ENCODE measurements around the gene S100A4. TPM values are rescaled to one million over a fixed set of nuclear protein-coding genes. Genes with fewer than 3 reads are reported as not detected.

The S100A4 gene
- total RNA-seq, 2 experiments from 2014 or later, result 385 to 394 TPM

- Mint-ChIP-seq H3K27ac (no peak overlapping the region), H3K4me1 (peaks cover 30% of the 10 kb centered on the region), H3K4me3 (no peak overlapping the region), H3K27me3 (no peaks in the 10 kb centered on the region), H3K36me3 (peaks cover 4% of the 10 kb centered on the region), H3K9me3 (no peaks in the 10 kb centered on the region)
- DNase-seq, result no peak
- no peak for ATAC-seq (ENCODE audit: low read depth)
- POLR2A ChIA-PET, result interaction anchor here (1.0 kb wide), 1 partner anchor 14 kb away, joined by 3 read pairs; the partner anchor contains the start of gene S100A6
Observed at GRCh38 chr1:153549741-153550397, 4.3 kb upstream of the S100A4 start.

GRCh38 chr1:153548722-153549688 is 3.4 kb upstream of the S100A4 start, which contains the start of gene S100A3:
TSS of gene S100A3 (minus strand) at chr1:153549258. CDS start at chr1:153548485, 773 bp downstream.
- no peaks in the 10 kb centered on the region for H3K27me3 Mint-ChIP-seq
- H3K4me3 Mint-ChIP-seq, result no peak within 1 kb of the TSS
- peaks cover 35% of the 10 kb centered on the region for H3K4me1 Mint-ChIP-seq
- no peak for ATAC-seq (ENCODE audit: low read depth)
- no peak for DNase-seq
- peaks cover 10% of the 10 kb centered on the region for H3K36me3 Mint-ChIP-seq
- POLR2A ChIA-PET, result interaction anchor here (0.6 to 1.0 kb wide), 2 partner anchors 13 to 108 kb away, joined by 3 to 6 read pairs; partner anchors contain the start of gene S100A6
- H3K27ac Mint-ChIP-seq, result peak within 1 kb of the TSS; percentile 50
- H3K9me3 Mint-ChIP-seq, result no peaks in the 10 kb centered on the region

- no peaks in the 10 kb centered on the region for H3K27me3 Mint-ChIP-seq
- peak overlapping the region; percentile 50 for H3K27ac Mint-ChIP-seq
- no peak for ATAC-seq (ENCODE audit: low read depth)
- H3K9me3 Mint-ChIP-seq, result no peaks in the 10 kb centered on the region
- DNase-seq, result peak; percentile 10
- no peak overlapping the region for H3K4me3 Mint-ChIP-seq
- peaks cover 13% of the 10 kb centered on the region for H3K36me3 Mint-ChIP-seq
- POLR2A ChIA-PET, result interaction anchor here (0.6 to 4.6 kb wide), 2 partner anchors 13 kb away, joined by 6 to 140 read pairs; partner anchors contain the start of gene S100A6
- peaks cover 39% of the 10 kb centered on the region for H3K4me1 Mint-ChIP-seq
Observed at GRCh38 chr1:153547560-153548551, 2.2 kb upstream of the S100A4 start.

GRCh38 chr1:153546796-153547559 is 1.4 kb upstream of the S100A4 start:
- Mint-ChIP-seq H3K9me3 (no peaks in the 10 kb centered on the region), H3K36me3 (peaks cover 13% of the 10 kb centered on the region), H3K4me1 (peaks cover 46% of the 10 kb centered on the region), H3K27me3 (no peaks in the 10 kb centered on the region), H3K4me3 (no peak overlapping the region), H3K27ac (peak overlapping the region; percentile 59)
- POLR2A ChIA-PET, result interaction anchor here (0.8 to 4.6 kb wide), 3 partner anchors 13 to 87 kb away, joined by 3 to 140 read pairs (median 20); partner anchors contain the start of genes CHTOP and S100A6
- DNase-seq, result no peak
- no peak for ATAC-seq (ENCODE audit: low read depth)

- H3K27me3 Mint-ChIP-seq, result no peaks in the 10 kb centered on the region
- ATAC-seq (ENCODE audit: low read depth) (no peak), DNase-seq (no peak)
- H3K36me3 Mint-ChIP-seq, result peaks cover 13% of the 10 kb centered on the region
- H3K4me3 Mint-ChIP-seq, result no peak overlapping the region
- peak overlapping the region; percentile 96 for H3K27ac Mint-ChIP-seq
- peaks cover 50% of the 10 kb centered on the region for H3K4me1 Mint-ChIP-seq
- no peaks in the 10 kb centered on the region for H3K9me3 Mint-ChIP-seq
- POLR2A ChIA-PET, result interaction anchor here (0.8 to 4.6 kb wide), 5 partner anchors 12 to 88 kb away, joined by 3 to 140 read pairs (median 19); partner anchors contain the start of genes CHTOP and S100A6
Observed at GRCh38 chr1:153546371-153546770, 765 bp upstream of the S100A4 start.

GRCh38 chr1:153544453-153545066 is 1.0 kb downstream of the S100A4 start:
- peak overlapping the region; percentile 96 for H3K27ac Mint-ChIP-seq

GRCh38 chr1:153543736-153544135 is 1.9 kb downstream of the S100A4 start:
- Mint-ChIP-seq H3K36me3 (peaks cover 13% of the 10 kb centered on the region), H3K4me1 (peaks cover 65% of the 10 kb centered on the region), H3K9me3 (no peaks in the 10 kb centered on the region), H3K27me3 (no peaks in the 10 kb centered on the region), H3K4me3 (no peak overlapping the region), H3K27ac (peak overlapping the region; percentile 51)
- ATAC-seq (ENCODE audit: low read depth), result no peak
- DNase-seq, result no peak
- POLR2A ChIA-PET, result interaction anchor here (1.1 to 4.6 kb wide), 5 partner anchors 9 to 90 kb away, joined by 4 to 140 read pairs (median 19); partner anchors contain the start of genes CHTOP and S100A6

More at GRCh38 chr1:153544453-153545066, 1.0 kb downstream of the S100A4 start:
- Mint-ChIP-seq H3K4me3 (peak overlapping the region; percentile 93), H3K27me3 (no peaks in the 10 kb centered on the region), H3K36me3 (peaks cover 13% of the 10 kb centered on the region), H3K4me1 (peaks cover 66% of the 10 kb centered on the region), H3K9me3 (no peaks in the 10 kb centered on the region)
- POLR2A ChIA-PET, result interaction anchor here (0.6 to 4.6 kb wide), 12 partner anchors 10 to 446 kb away, joined by 3 to 140 read pairs (median 4); partner anchors contain the start of genes CHTOP, RPS27 and S100A6
- DNase-seq, result no peak
- no peak for ATAC-seq (ENCODE audit: low read depth)

- Mint-ChIP-seq H3K4me1 (peaks cover 60% of the 10 kb centered on the region), H3K27ac (peak overlapping the region; percentile 78), H3K9me3 (no peaks in the 10 kb centered on the region), H3K4me3 (no peak overlapping the region), H3K27me3 (no peaks in the 10 kb centered on the region), H3K36me3 (peaks cover 13% of the 10 kb centered on the region)
- DNase-seq (no peak), ATAC-seq (ENCODE audit: low read depth) (no peak)
- POLR2A ChIA-PET, result interaction anchor here (4.6 kb wide), 1 partner anchor 9 kb away, joined by 140 read pairs; the partner anchor contains the start of gene S100A6
Observed at GRCh38 chr1:153542956-153543711, 2.5 kb downstream of the S100A4 start.

- H3K4me3 Mint-ChIP-seq, result peak overlapping the region; percentile 65
Observed at GRCh38 chr1:153541641-153542590, 3.7 kb downstream of the S100A4 start.

More at GRCh38 chr1:153541641-153542590, 3.7 kb downstream of the S100A4 start:
- no peak for DNase-seq
- POLR2A ChIA-PET, result interaction anchor here (0.9 to 2.6 kb wide), 5 partner anchors 10 to 186 kb away, joined by 3 to 23 read pairs (median 5); no protein-coding TSS in a partner anchor
- no peak for ATAC-seq (ENCODE audit: low read depth)
- H3K36me3 Mint-ChIP-seq, result peaks cover 13% of the 10 kb centered on the region
- peaks cover 61% of the 10 kb centered on the region for H3K4me1 Mint-ChIP-seq
- H3K27me3 Mint-ChIP-seq, result no peaks in the 10 kb centered on the region
- H3K9me3 Mint-ChIP-seq, result no peaks in the 10 kb centered on the region
- H3K27ac Mint-ChIP-seq, result peak overlapping the region; percentile 81
